Measurements from ENCODE around the gene MPPED2.

DNA sequence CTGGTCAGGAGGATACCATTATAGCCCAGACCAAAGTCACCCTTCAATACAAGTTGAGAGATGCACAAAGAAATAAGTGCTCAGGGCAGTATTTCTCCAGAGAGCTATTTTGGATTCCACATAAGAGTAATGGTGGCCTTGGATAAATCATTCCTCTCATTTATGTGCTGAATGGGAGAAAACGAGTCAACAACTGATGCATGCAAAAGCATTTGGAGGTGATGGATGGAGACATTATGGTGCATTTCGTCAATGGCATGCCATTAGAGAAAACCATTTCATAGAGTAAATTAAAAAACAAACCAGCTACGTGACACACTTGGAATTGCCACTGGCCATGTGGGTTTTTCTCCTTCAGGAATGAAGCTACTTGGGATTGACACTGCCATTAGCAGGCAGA lies 182.0 kb downstream of the MPPED2 start:
- TF ChIP-seq POLR2AphosphoS5 (IDR thresholded peaks at IDR 0.05; ENCODE audit: low read depth, low read length): no peak
- TF ChIP-seq, protein P1, sequence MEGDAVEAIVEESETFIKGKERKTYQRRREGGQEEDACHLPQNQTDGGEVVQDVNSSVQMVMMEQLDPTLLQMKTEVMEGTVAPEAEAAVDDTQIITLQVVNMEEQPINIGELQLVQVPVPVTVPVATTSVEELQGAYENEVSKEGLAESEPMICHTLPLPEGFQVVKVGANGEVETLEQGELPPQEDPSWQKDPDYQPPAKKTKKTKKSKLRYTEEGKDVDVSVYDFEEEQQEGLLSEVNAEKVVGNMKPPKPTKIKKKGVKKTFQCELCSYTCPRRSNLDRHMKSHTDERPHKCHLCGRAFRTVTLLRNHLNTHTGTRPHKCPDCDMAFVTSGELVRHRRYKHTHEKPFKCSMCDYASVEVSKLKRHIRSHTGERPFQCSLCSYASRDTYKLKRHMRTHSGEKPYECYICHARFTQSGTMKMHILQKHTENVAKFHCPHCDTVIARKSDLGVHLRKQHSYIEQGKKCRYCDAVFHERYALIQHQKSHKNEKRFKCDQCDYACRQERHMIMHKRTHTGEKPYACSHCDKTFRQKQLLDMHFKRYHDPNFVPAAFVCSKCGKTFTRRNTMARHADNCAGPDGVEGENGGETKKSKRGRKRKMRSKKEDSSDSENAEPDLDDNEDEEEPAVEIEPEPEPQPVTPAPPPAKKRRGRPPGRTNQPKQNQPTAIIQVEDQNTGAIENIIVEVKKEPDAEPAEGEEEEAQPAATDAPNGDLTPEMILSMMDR (IDR thresholded peaks at IDR 0.05 in 2 of 3, conservative IDR thresholded peaks at IDR 0.05 in 1 of 3; ENCODE audit: borderline replicate concordance in 1 of 3, insufficient read depth in 1 of 3, low read depth in 2 of 3, low read length in 2 of 3): no peak
- TF ChIP-seq EZH2 (IDR thresholded peaks at IDR 0.05): no peak
- TF ChIP-seq POLR2A (IDR thresholded peaks at IDR 0.05; ENCODE audit: borderline replicate concordance, extremely low read depth, insufficient read depth, insufficient read length): no peak
- TF ChIP-seq, protein P2, sequence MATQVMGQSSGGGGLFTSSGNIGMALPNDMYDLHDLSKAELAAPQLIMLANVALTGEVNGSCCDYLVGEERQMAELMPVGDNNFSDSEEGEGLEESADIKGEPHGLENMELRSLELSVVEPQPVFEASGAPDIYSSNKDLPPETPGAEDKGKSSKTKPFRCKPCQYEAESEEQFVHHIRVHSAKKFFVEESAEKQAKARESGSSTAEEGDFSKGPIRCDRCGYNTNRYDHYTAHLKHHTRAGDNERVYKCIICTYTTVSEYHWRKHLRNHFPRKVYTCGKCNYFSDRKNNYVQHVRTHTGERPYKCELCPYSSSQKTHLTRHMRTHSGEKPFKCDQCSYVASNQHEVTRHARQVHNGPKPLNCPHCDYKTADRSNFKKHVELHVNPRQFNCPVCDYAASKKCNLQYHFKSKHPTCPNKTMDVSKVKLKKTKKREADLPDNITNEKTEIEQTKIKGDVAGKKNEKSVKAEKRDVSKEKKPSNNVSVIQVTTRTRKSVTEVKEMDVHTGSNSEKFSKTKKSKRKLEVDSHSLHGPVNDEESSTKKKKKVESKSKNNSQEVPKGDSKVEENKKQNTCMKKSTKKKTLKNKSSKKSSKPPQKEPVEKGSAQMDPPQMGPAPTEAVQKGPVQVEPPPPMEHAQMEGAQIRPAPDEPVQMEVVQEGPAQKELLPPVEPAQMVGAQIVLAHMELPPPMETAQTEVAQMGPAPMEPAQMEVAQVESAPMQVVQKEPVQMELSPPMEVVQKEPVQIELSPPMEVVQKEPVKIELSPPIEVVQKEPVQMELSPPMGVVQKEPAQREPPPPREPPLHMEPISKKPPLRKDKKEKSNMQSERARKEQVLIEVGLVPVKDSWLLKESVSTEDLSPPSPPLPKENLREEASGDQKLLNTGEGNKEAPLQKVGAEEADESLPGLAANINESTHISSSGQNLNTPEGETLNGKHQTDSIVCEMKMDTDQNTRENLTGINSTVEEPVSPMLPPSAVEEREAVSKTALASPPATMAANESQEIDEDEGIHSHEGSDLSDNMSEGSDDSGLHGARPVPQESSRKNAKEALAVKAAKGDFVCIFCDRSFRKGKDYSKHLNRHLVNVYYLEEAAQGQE (IDR thresholded peaks at IDR 0.05; ENCODE audit: low read depth): no peak
- no peak for TF ChIP-seq ZNF274 (IDR thresholded peaks at IDR 0.05; ENCODE audit: low read depth, low read length)
- TF ChIP-seq YY1 (IDR thresholded peaks at IDR 0.05; ENCODE audit: extremely low read depth, insufficient replicate concordance, low read depth, low read length): no peak
- TF ChIP-seq EGR1 (IDR thresholded peaks at IDR 0.05; ENCODE audit: low read depth): no peak
- no peak for TF ChIP-seq SP1 (IDR thresholded peaks at IDR 0.05; ENCODE audit: low read depth)
- TF ChIP-seq, protein P3, sequence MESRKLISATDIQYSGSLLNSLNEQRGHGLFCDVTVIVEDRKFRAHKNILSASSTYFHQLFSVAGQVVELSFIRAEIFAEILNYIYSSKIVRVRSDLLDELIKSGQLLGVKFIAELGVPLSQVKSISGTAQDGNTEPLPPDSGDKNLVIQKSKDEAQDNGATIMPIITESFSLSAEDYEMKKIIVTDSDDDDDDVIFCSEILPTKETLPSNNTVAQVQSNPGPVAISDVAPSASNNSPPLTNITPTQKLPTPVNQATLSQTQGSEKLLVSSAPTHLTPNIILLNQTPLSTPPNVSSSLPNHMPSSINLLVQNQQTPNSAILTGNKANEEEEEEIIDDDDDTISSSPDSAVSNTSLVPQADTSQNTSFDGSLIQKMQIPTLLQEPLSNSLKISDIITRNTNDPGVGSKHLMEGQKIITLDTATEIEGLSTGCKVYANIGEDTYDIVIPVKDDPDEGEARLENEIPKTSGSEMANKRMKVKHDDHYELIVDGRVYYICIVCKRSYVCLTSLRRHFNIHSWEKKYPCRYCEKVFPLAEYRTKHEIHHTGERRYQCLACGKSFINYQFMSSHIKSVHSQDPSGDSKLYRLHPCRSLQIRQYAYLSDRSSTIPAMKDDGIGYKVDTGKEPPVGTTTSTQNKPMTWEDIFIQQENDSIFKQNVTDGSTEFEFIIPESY (IDR thresholded peaks at IDR 0.05; ENCODE audit: extremely low read depth, insufficient replicate concordance, low read length): no peak
- no peak for TF ChIP-seq ELF1 (IDR thresholded peaks at IDR 0.05; ENCODE audit: borderline replicate concordance, low read depth)
